ENCODE results near the gene DUS1L. TPM values are rescaled to one million over a fixed set of nuclear protein-coding genes. Genes with fewer than 3 reads are reported as not detected.

DUS1L gene
- total RNA-seq, 1 donor from 2014 or later, result 64.0 TPM

GRCh38 chr17:82021900-82022309 lies 43.7 kb downstream of the DUS1L start:
- Mint-ChIP-seq H3K27ac (ENCODE audit: unreplicated experiment) (peak overlapping the region; percentile 36), H3K27me3 (ENCODE audit: low read depth) (no peaks in the 10 kb centered on the region), H3K4me3 (ENCODE audit: unreplicated experiment) (peak overlapping the region; percentile 78), H3K36me3 (ENCODE audit: low read depth) (no peaks in the 10 kb centered on the region), H3K4me1 (ENCODE audit: low read depth) (peaks cover 18% of the 10 kb centered on the region), H3K9me3 (ENCODE audit: low read depth) (no peaks in the 10 kb centered on the region)
- TF ChIP-seq, protein P1, sequence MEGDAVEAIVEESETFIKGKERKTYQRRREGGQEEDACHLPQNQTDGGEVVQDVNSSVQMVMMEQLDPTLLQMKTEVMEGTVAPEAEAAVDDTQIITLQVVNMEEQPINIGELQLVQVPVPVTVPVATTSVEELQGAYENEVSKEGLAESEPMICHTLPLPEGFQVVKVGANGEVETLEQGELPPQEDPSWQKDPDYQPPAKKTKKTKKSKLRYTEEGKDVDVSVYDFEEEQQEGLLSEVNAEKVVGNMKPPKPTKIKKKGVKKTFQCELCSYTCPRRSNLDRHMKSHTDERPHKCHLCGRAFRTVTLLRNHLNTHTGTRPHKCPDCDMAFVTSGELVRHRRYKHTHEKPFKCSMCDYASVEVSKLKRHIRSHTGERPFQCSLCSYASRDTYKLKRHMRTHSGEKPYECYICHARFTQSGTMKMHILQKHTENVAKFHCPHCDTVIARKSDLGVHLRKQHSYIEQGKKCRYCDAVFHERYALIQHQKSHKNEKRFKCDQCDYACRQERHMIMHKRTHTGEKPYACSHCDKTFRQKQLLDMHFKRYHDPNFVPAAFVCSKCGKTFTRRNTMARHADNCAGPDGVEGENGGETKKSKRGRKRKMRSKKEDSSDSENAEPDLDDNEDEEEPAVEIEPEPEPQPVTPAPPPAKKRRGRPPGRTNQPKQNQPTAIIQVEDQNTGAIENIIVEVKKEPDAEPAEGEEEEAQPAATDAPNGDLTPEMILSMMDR (IDR thresholded peaks at IDR 0.05), result no peak
- no peak for DNase-seq (ENCODE audit: low spot score)

DNA sequence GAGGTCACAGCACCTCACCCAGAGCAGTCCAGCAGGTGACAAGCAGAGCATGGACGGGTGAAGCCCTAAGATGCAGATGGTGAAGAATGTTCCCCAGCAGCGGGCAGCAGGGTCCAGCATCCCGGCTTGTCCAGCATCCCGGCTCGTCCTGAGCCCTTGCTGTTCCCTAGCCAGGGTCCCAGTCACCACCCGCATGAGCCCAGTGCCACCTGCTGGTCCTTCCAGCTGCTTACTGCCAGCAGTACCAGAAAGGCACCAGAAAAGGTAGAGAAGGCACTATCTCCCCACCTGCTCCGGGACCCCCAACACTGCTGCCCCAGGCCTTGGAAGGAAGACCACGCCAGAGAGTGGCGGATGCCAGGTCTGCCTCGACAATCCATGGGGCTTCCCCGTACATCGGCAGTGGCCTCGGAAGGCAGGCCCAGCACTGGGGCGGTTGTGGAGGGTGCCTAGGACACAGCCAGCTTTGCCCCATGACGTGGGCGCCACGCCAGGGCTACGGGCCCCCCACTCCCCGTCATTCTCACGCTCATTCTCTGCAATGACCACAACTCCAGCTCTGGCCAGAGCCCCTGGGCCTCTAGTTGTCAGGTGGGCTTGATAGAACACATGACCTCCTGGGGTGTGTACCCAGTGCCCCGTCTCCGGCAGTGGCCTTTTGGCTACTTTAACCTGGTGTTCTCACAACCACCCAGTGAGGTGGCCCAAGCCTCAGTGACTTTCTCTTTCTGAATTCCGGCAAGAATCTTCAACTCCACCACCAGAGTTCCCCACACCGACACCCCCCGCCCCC lies 44.3 kb downstream of the DUS1L start:
- Mint-ChIP-seq H3K4me3 (ENCODE audit: unreplicated experiment) (peak overlapping the region; percentile 78), H3K9me3 (ENCODE audit: low read depth) (no peaks in the 10 kb centered on the region), H3K36me3 (ENCODE audit: low read depth) (no peaks in the 10 kb centered on the region), H3K4me1 (ENCODE audit: low read depth) (peaks cover 18% of the 10 kb centered on the region), H3K27ac (ENCODE audit: unreplicated experiment) (peak overlapping the region; percentile 17), H3K27me3 (ENCODE audit: low read depth) (no peaks in the 10 kb centered on the region)
- no peak for DNase-seq (ENCODE audit: low spot score)
- TF ChIP-seq, protein P1 (IDR thresholded peaks at IDR 0.05), result peak; percentile 83

GRCh38 chr17:82020572-82021106 lies 45.0 kb downstream of the DUS1L start:
- TF ChIP-seq, protein P1 (IDR thresholded peaks at IDR 0.05), result no peak
- Mint-ChIP-seq H3K4me3 (ENCODE audit: unreplicated experiment) (no peak overlapping the region), H3K9me3 (ENCODE audit: low read depth) (no peaks in the 10 kb centered on the region), H3K27ac (ENCODE audit: unreplicated experiment) (no peak overlapping the region), H3K36me3 (ENCODE audit: low read depth) (no peaks in the 10 kb centered on the region), H3K4me1 (ENCODE audit: low read depth) (peaks cover 18% of the 10 kb centered on the region), H3K27me3 (ENCODE audit: low read depth) (no peaks in the 10 kb centered on the region)
- no peak for DNase-seq (ENCODE audit: low spot score)

GRCh38 chr17:82019690-82020571 lies 45.7 kb downstream of the DUS1L start:
- no peak overlapping the region for H3K27ac Mint-ChIP-seq (ENCODE audit: unreplicated experiment)
- H3K9me3 Mint-ChIP-seq (ENCODE audit: low read depth), result no peaks in the 10 kb centered on the region
- TF ChIP-seq, protein P1 (IDR thresholded peaks at IDR 0.05), result peak; percentile 79
- DNase-seq (ENCODE audit: low spot score), result no peak
- no peaks in the 10 kb centered on the region for H3K36me3 Mint-ChIP-seq (ENCODE audit: low read depth)
- peaks cover 18% of the 10 kb centered on the region for H3K4me1 Mint-ChIP-seq (ENCODE audit: low read depth)
- H3K4me3 Mint-ChIP-seq (ENCODE audit: unreplicated experiment), result no peak overlapping the region
- no peaks in the 10 kb centered on the region for H3K27me3 Mint-ChIP-seq (ENCODE audit: low read depth)
